SK-N-SH (cell line): ENCODE data around the gene AFF1.

Source experiments
- CHD2 ChIP-seq: fragments of 150-350 bp; IDR thresholded peaks from 2 replicates; pipeline ENCODE4 v1.6.1; 2018; ENCODE audit warnings: low read length; ENCODE audit not compliant: partially characterized antibody
- CTCF ChIP-seq: fragments of 200-600 bp; sonication (generic); IDR thresholded peaks from 2 replicates; pipeline ENCODE4 v1.6.1; 2017; ENCODE audit warnings: antibody characterized with exemption, mild to moderate bottlenecking, moderate library complexity
- FOXM1 ChIP-seq: IDR thresholded peaks from 2 replicates; pipeline ENCODE4 v1.4.0; 2012; ENCODE audit warnings: low read depth, mild to moderate bottlenecking
- JUND ChIP-seq: IDR thresholded peaks from 2 replicates; pipeline ENCODE4 v1.4.0; 2012
- MAX ChIP-seq: IDR thresholded peaks from 2 replicates; pipeline ENCODE4 v1.4.0; 2012; ENCODE audit warnings: low read depth
- POLR2AphosphoS5 ChIP-seq: IDR thresholded peaks from 2 replicates; pipeline ENCODE4 v1.6.1; 2012; ENCODE audit warnings: low read depth, low read length
- RAD21 ChIP-seq: IDR thresholded peaks from 2 replicates; pipeline ENCODE4 v1.6.1; 2012; ENCODE audit warnings: mild to moderate bottlenecking, low read length

GRCh38 chr4:87017580-87018342 lies 83.0 kb downstream of the AFF1 start:
- TF ChIP-seq CTCF (no peak), RAD21 (no peak), POLR2AphosphoS5 (no peak), FOXM1 (no peak), CHD2 (no peak), MAX (no peak), JUND (no peak)
